ENCODE measurements around the gene VAV3. TPM values are rescaled to one million over a fixed set of nuclear protein-coding genes. Genes with fewer than 3 reads are reported as not detected.

VAV3 gene
- polyA plus RNA-seq, 1 donor: 18.3 TPM

DNA sequence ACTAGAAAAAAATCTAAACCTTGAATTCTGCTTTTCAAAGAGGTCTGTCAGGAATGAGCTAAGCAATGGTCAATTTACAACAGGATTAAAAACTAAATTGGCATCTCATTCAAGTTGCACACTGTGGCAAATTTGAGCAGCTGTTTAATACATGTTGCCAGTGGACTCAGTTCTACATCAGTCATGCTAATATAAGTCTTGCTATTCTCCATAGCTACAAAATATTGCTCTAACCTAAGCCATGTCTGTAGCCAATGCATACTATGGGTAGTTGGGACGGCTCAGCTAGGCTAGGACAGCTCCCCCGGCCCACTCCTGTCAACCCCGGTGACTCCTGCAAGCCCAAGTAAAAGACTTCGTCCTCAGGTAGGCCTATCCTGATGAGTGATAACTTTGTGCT lies 10.9 kb upstream of the VAV3 start:
- H3K27me3 ChIP-seq (ENCODE audit: control insufficient read depth, insufficient read depth, low read length): no peaks in the 10 kb centered on the region
- no peak overlapping the region for H3K27ac ChIP-seq (ENCODE audit: low read length)
- no peak for DNase-seq
- no peak overlapping the region for H3K4me3 ChIP-seq (ENCODE audit: low read length)
- no peaks in the 10 kb centered on the region for H3K9me3 ChIP-seq (ENCODE audit: control insufficient read depth, low read depth, low read length)
- no peaks in the 10 kb centered on the region for H3K4me1 ChIP-seq (ENCODE audit: control insufficient read depth, insufficient read depth, low read length)
- H3K36me3 ChIP-seq (ENCODE audit: control insufficient read depth, insufficient read depth, low read length): no peaks in the 10 kb centered on the region
- no CpG with 5 or more reads among the region's 4 CpGs for WGBS (ENCODE audit: insufficient coverage, low lambda C conversion rate)

DNA sequence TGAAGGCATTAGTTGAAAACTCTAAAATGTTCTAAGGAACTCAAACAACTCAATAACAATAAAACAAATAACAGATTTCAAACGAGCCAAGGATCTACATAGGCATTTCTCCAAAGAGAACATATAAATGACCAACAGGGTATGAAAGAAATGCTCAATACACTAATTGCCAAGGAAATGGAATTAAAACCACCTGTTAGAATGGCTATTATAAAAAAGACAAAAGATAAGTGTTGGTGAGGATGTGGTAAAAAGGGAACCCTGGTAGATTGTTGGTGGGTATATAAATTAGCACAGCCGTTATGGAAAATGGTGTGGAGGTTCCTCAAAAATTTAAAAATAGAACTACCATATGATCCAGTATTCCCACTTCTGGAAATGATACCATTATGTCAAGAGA lies 9.1 kb upstream of the VAV3 start:
- DNase-seq: no peak
- no peaks in the 10 kb centered on the region for H3K4me1 ChIP-seq (ENCODE audit: control insufficient read depth, insufficient read depth, low read length)
- H3K27ac ChIP-seq (ENCODE audit: low read length): no peak overlapping the region
- H3K36me3 ChIP-seq (ENCODE audit: control insufficient read depth, insufficient read depth, low read length): no peaks in the 10 kb centered on the region
- H3K9me3 ChIP-seq (ENCODE audit: control insufficient read depth, low read depth, low read length): no peaks in the 10 kb centered on the region
- H3K4me3 ChIP-seq (ENCODE audit: low read length): no peak overlapping the region
- WGBS (ENCODE audit: insufficient coverage, low lambda C conversion rate): 0% methylated on average over 1 of the region's 2 CpGs
- H3K27me3 ChIP-seq (ENCODE audit: control insufficient read depth, insufficient read depth, low read length): no peaks in the 10 kb centered on the region

DNA sequence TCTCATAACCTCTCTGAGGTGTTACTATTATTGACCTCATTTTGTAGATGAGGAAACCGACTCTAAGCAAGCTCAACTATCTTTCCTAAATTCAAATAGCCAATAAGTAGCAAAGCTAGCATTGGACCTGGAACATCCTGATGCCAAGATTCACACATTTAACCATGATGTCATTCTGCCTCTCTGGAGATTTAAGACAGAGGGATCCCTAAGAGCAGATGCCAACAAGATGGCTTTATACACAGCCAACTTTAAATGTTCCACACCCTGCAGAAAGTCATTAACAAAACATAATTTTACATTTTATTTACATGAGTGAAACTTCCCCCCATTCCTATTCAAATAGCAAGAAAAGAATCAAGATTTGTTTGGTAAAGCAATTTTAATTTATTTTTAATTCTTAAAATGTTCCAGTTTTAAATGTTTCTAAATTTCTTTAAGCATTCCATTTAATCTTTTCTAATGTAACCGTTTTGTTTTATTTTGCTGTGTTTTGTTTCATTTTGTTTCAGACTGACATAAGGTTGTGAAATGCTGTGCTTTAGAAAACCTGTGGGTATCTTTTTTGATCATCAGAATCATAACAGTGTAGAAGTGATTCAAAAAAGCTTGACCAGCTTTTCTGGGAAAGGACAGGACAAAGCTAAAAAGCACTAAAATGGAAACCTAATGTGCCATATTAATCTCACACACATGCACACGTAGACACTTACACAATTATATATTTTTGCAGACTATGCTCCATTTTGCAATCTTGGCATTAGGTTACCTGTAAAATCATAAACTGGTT lies 7.6 kb upstream of the VAV3 start:
- DNase-seq: peak; percentile 9 to 21
- WGBS (ENCODE audit: insufficient coverage, low lambda C conversion rate): 100% methylated on average over 1 of the region's 3 CpGs
- H3K36me3 ChIP-seq (ENCODE audit: control insufficient read depth, insufficient read depth, low read length): no peaks in the 10 kb centered on the region
- no peaks in the 10 kb centered on the region for H3K9me3 ChIP-seq (ENCODE audit: control insufficient read depth, low read depth, low read length)
- H3K27ac ChIP-seq (ENCODE audit: low read length): no peak overlapping the region
- no peak overlapping the region for H3K4me3 ChIP-seq (ENCODE audit: low read length)
- no peaks in the 10 kb centered on the region for H3K27me3 ChIP-seq (ENCODE audit: control insufficient read depth, insufficient read depth, low read length)
- H3K4me1 ChIP-seq (ENCODE audit: control insufficient read depth, insufficient read depth, low read length): peaks cover 3% of the 10 kb centered on the region

DNA sequence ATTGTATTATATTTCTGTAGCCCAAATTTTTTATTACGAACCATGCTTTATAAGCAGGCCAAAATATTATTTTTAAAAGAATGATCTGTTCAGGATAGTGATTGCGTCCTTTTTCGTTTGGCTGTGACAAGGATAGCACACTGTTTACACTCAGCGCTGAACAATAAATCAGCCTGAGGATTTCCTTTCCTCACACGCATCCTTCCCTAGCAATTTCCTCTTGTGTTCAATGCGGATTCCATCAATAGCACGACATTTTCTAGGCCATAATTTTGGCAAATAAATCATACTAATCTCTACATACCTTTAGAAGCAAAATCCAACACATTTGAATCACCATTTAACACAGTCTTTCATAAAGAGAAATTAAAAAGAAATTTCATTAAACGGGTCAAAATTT lies 1.6 kb upstream of the VAV3 start:
- H3K36me3 ChIP-seq (ENCODE audit: control insufficient read depth, insufficient read depth, low read length): no peaks in the 10 kb centered on the region
- no peaks in the 10 kb centered on the region for H3K9me3 ChIP-seq (ENCODE audit: control insufficient read depth, low read depth, low read length)
- H3K27me3 ChIP-seq (ENCODE audit: control insufficient read depth, insufficient read depth, low read length): peaks cover 34% of the 10 kb centered on the region
- H3K4me3 ChIP-seq (ENCODE audit: low read length): no peak overlapping the region
- no peak for DNase-seq
- H3K4me1 ChIP-seq (ENCODE audit: control insufficient read depth, insufficient read depth, low read length): peaks cover 16% of the 10 kb centered on the region
- WGBS (ENCODE audit: insufficient coverage, low lambda C conversion rate): 80% methylated on average over 5 of the region's 8 CpGs
- H3K27ac ChIP-seq (ENCODE audit: low read length): no peak overlapping the region

DNA sequence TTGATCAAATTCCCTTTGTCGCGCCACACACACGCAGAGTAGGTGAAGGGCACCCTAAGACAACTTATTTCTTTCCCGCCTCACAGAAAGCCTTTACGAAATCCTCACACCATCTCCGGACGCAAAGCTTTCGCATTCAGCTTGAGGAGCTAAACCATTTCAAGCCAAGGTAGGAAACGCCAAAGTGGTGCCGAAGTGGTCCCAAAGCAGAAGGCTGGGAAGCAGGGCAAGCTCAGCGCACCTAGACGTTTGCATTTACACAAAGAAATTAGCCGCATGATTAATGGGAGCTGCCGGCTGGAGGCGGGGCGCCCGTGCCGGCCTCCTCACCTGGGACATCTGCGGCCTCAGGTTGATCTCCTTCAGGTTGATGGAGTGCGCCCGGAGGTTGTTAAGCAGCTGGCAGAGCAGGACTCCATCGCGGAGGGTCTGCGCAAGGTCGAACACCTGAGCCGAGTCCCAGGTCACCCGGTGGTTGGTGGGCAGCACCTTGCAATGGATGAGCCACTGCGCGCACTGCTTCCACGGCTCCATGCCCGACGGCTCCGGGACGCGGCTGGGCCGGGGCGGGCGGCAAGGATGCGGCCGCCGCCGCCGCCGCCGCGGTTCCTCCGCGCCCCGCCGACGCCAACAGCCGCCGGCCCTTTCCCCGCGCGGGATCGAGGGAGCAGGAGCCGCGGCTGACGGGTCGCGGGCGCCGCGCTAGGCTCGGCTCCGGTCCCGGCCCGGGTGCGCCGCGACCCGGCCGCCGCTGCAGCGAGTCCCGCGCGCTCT lies 457 bp downstream of the VAV3 start:
- no CpG with 5 or more reads among the region's 79 CpGs for WGBS (ENCODE audit: insufficient coverage, low lambda C conversion rate)
- H3K9me3 ChIP-seq (ENCODE audit: control insufficient read depth, low read depth, low read length): no peaks in the 10 kb centered on the region
- H3K27ac ChIP-seq (ENCODE audit: low read length): no peak overlapping the region
- H3K4me3 ChIP-seq (ENCODE audit: low read length): peak overlapping the region; percentile 43
- DNase-seq: peak; percentile 2 to 59
- peaks cover 34% of the 10 kb centered on the region for H3K27me3 ChIP-seq (ENCODE audit: control insufficient read depth, insufficient read depth, low read length)
- H3K4me1 ChIP-seq (ENCODE audit: control insufficient read depth, insufficient read depth, low read length): peaks cover 16% of the 10 kb centered on the region
- no peaks in the 10 kb centered on the region for H3K36me3 ChIP-seq (ENCODE audit: control insufficient read depth, insufficient read depth, low read length)

DNA sequence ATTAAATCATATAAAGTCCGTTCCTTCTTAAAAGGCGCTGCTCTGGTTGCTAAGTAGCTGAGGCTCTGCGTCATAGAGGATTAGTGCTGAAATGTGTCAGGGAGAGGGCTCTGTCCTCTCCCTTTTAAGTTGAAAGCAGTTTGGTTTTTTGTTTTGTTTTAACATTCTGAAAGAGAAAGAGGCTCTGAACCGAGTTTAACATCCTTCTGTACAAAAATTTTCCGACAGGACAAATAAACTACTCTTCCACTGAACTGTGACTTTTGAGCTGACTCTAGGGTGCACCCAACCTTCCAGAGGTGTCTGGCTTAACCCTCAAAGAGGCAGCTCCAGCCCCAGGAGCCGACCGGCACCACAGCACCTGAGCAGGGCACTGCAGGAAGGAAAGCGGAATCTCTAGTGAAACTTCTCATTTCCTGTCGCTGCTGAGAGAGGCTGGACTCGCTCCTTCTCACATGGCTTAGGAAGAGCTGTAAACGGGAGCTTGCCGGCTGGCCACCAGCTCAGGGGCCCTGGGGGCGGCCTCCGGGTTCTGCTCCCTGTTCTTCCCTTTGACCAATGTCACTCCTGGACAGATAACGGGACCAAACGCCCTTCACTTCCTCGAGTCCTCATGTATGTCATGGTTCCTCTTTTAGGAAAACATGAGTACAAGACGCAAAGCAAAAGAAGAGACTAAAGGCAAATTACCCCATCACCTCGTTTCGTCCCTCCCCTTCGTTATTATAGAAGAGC lies 1.2 kb downstream of the VAV3 start:
- Histone ChIP-seq H3K4me1 (ENCODE audit: control insufficient read depth, insufficient read depth, low read length) (peaks cover 16% of the 10 kb centered on the region), H3K27ac (ENCODE audit: low read length) (no peak overlapping the region), H3K9me3 (ENCODE audit: control insufficient read depth, low read depth, low read length) (no peaks in the 10 kb centered on the region), H3K4me3 (ENCODE audit: low read length) (peak overlapping the region; percentile 43), H3K27me3 (ENCODE audit: control insufficient read depth, insufficient read depth, low read length) (peaks cover 34% of the 10 kb centered on the region), H3K36me3 (ENCODE audit: control insufficient read depth, insufficient read depth, low read length) (no peaks in the 10 kb centered on the region)
- no CpG with 5 or more reads among the region's 21 CpGs for WGBS (ENCODE audit: insufficient coverage, low lambda C conversion rate)
- DNase-seq: peak in 1 of 2 donors; percentile 50

DNA sequence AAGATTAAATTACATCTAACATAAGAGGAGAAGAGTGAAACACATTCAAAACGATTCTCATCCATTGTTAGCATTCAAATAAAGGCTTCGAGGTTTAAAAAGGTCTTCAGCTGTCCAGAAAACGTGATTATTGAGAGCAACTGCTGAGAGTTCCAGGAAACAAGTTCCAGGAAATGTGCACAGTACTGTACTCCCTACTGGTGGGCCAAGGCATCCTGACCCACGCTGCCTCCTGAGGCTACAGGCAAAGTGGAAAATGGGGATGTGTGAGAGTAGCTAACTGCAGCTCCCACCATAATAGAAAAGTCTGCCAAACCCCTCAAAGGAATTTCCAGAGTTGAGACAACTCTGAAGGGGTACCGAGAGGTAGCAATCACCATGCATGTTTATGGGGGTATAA lies 2.0 kb downstream of the VAV3 start:
- no CpG with 5 or more reads among the region's 5 CpGs for whole genome bisulfite sequencing (ENCODE audit: insufficient coverage, low lambda C conversion rate)
- Histone ChIP-seq H3K27me3 (ENCODE audit: control insufficient read depth, insufficient read depth, low read length) (peaks cover 34% of the 10 kb centered on the region), H3K36me3 (ENCODE audit: control insufficient read depth, insufficient read depth, low read length) (no peaks in the 10 kb centered on the region), H3K4me3 (ENCODE audit: low read length) (no peak overlapping the region), H3K4me1 (ENCODE audit: control insufficient read depth, insufficient read depth, low read length) (peaks cover 14% of the 10 kb centered on the region), H3K9me3 (ENCODE audit: control insufficient read depth, low read depth, low read length) (no peaks in the 10 kb centered on the region), H3K27ac (ENCODE audit: low read length) (no peak overlapping the region)
- DNase-seq: no peak

DNA sequence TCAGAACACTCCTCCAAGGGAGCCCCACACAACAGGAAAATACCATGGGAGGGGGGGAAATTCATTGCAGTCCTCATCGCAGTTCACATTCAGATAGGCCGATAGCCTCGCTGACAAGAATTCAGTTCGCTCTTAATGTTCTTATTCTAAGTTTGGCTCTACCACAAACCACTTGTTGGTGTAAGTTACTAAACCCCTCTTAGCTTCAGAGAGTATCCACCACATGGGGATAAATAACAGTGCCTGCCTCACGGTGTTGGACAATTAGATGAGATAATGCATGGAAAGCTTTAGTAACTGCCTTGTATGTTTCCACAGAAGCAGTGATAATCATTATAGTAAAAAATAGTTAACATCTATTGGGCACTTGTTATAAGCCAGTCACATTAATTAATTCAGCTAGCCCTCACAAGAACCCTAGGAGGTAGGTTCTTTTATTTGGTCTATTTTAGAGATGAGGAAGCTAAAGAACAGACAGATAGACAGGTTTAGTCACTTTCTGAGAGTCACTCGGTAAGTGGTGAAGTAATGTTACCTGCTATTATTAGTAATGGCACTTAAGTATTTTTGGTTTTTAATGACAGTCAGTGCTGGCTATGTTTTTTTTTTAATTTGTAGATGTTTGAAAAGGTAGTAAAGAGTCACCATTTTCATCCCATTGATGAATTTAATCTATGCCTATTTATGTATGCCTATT lies 10.1 kb downstream of the VAV3 start:
- WGBS (ENCODE audit: insufficient coverage, low lambda C conversion rate): no CpG with 5 or more reads among the region's 6 CpGs
- H3K4me3 ChIP-seq (ENCODE audit: low read length): no peak overlapping the region
- H3K36me3 ChIP-seq (ENCODE audit: control insufficient read depth, insufficient read depth, low read length): no peaks in the 10 kb centered on the region
- no peaks in the 10 kb centered on the region for H3K9me3 ChIP-seq (ENCODE audit: control insufficient read depth, low read depth, low read length)
- H3K27ac ChIP-seq (ENCODE audit: low read length): no peak overlapping the region
- no peaks in the 10 kb centered on the region for H3K4me1 ChIP-seq (ENCODE audit: control insufficient read depth, insufficient read depth, low read length)
- H3K27me3 ChIP-seq (ENCODE audit: control insufficient read depth, insufficient read depth, low read length): peaks cover 4% of the 10 kb centered on the region
- DNase-seq: no peak

DNA sequence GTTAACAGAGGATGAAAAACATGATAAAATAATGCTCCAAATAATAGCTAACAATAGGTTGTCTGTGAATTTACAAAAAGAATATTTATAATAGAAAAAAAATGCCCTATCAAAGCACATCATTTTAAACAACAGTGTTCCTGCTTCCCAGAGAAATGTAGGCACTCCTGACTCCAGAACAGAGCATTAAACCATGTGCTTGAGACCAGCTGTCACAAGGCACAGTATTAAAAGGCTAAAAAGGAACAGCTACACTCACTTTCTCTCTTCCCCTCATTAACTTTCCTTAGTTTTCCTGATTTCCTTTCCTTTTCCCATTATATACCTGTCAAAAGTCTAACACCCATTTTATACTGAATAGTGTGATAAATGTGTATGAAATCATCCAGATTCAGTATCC lies 10.9 kb downstream of the VAV3 start:
- no peaks in the 10 kb centered on the region for H3K4me1 ChIP-seq (ENCODE audit: control insufficient read depth, insufficient read depth, low read length)

DNA sequence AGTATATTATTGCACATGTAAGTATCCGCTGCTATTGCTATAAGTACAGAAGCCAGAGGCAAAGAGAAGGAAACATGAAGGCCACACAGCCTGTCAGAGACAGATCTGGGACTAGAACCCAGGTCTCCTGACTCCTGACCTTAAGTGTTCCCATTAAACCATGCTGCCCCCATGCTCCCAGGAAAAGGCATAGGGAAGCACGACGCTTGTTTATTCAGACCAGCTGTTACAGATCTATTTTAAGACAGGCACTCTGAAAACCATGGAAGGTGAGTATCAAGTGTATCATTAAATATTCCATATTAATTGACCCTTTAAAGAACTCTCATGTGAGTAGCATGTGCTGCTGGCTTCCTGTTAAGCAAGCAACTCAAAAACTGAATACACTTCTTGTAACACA lies 11.4 kb downstream of the VAV3 start:
- WGBS (ENCODE audit: insufficient coverage, low lambda C conversion rate): no CpG with 5 or more reads among the region's 3 CpGs
- no peak overlapping the region for H3K27ac ChIP-seq (ENCODE audit: low read length)
- no peaks in the 10 kb centered on the region for H3K9me3 ChIP-seq (ENCODE audit: control insufficient read depth, low read depth, low read length)
- H3K27me3 ChIP-seq (ENCODE audit: control insufficient read depth, insufficient read depth, low read length): peaks cover 4% of the 10 kb centered on the region
- no peaks in the 10 kb centered on the region for H3K36me3 ChIP-seq (ENCODE audit: control insufficient read depth, insufficient read depth, low read length)
- H3K4me3 ChIP-seq (ENCODE audit: low read length): no peak overlapping the region
- DNase-seq: no peak
- H3K4me1 ChIP-seq (ENCODE audit: control insufficient read depth, insufficient read depth, low read length): no peaks in the 10 kb centered on the region

More for the DNA sequence above, 10.9 kb downstream of the VAV3 start:
- H3K36me3 ChIP-seq (ENCODE audit: control insufficient read depth, insufficient read depth, low read length): no peaks in the 10 kb centered on the region
- H3K27me3 ChIP-seq (ENCODE audit: control insufficient read depth, insufficient read depth, low read length): peaks cover 4% of the 10 kb centered on the region
- H3K27ac ChIP-seq (ENCODE audit: low read length): no peak overlapping the region
- no peak for DNase-seq
- H3K4me3 ChIP-seq (ENCODE audit: low read length): no peak overlapping the region
- no peaks in the 10 kb centered on the region for H3K9me3 ChIP-seq (ENCODE audit: control insufficient read depth, low read depth, low read length)
